NCI-H2196 (cell line): Measurements from ENCODE around the gene APOBEC3G.
"Not testable (repeated sequence)": the region's sequence is repeated elsewhere in the genome, so short reads cannot be mapped to it uniquely, and the experiment has no call there.

Source experiments
- DNase-seq: peaks from one replicate; lab custom pipeline; 2025; ENCODE audit not compliant: unreplicated experiment; lab: John Stamatoyannopoulos, UW

The APOBEC3G gene

GRCh38 chr22:39066442-39067276 lies 10.4 kb upstream of the APOBEC3G start:
- not testable (repeated sequence) for DNase-seq

DNA sequence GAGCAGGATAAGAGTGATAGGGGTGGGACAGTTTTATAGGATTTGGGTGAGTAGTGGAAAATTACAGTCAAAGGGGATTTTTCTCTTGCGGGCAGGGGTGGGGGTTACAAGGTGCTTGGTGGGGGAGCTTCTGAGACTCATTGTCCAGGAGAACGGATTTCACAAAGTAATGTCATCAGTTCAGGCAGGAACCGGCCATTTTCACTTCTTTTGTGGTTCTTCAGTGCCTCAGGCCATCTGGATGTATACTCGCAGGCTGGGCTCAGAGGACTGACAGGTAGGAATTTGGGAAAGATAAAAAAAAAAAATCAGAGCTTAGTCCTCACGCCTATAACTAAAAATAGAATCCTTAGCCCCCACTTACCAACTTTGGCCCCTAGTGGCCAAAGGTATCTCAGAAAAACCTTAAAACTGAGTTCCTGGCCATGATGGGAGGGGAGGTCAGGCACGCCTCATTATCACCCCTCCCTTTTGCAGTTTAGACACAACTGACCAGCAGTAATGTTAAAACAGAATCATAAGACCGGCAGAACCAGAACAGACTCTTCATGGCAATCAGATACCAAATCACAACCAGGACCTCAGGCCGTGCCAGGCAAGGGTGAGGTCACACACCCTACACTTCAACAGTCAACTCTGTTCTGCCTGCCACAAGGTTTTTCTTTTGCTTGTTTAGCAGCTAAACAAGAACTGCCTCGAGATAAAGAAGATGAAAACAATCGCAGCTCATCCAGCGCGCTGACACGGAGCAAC lies 8.9 kb upstream of the APOBEC3G start:
- no peak for DNase-seq

DNA sequence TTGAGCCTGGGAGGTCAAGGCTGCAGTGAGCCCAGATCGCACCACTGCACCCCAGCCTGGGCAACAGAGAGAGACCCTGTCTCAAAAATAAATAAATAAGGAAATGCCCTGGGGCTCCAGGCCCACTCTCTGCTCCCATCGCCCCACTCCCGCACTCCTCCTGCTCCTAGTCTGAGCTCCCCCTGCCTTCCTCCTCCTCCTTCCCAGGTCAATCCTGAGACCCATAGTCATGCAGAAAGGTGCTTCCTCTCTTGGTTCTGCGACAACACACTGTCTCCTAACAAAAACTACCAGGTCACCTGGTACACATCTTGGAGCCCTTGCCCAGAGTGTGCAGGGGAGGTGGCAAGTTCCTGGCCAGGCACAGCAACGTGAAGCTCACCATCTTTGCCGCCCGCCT lies 6.9 kb upstream of the APOBEC3G start:
- DNase-seq = no peak

DNA sequence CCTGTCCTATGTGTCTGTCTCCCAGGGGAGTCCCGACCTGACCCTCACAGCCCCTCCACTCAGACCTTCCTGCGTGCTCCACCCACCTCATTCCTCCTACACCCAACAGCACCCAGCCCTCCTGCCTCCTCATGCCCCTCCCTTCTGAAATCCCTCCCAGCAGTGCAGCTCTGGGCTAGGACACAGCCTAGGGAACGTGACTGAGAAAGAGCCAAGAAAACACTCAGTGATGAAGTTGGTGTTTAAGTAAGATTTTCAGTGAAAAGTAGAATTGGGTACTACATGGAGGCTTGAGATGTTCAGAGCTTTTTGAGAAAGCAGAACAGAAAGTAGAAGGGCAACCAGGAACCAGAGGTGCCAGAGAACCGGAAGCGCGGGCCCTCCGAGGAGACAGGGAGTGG lies 4.5 kb upstream of the APOBEC3G start:
- DNase-seq = not testable (repeated sequence)

- no peak for DNase-seq
Measured at GRCh38 chr22:39073981-39074380, 3.1 kb upstream of the APOBEC3G start.

- not testable (repeated sequence) for DNase-seq
Measured at GRCh38 chr22:39076155-39077025, 685 bp upstream of the APOBEC3G start.

- DNase-seq = not testable (repeated sequence)
Measured at GRCh38 chr22:39077912-39078311, 837 bp downstream of the APOBEC3G start.

GRCh38 chr22:39078329-39078728 lies 1.3 kb downstream of the APOBEC3G start:
- no peak for DNase-seq

GRCh38 chr22:39079054-39079637 lies 2.1 kb downstream of the APOBEC3G start:
- not testable (repeated sequence) for DNase-seq

DNA sequence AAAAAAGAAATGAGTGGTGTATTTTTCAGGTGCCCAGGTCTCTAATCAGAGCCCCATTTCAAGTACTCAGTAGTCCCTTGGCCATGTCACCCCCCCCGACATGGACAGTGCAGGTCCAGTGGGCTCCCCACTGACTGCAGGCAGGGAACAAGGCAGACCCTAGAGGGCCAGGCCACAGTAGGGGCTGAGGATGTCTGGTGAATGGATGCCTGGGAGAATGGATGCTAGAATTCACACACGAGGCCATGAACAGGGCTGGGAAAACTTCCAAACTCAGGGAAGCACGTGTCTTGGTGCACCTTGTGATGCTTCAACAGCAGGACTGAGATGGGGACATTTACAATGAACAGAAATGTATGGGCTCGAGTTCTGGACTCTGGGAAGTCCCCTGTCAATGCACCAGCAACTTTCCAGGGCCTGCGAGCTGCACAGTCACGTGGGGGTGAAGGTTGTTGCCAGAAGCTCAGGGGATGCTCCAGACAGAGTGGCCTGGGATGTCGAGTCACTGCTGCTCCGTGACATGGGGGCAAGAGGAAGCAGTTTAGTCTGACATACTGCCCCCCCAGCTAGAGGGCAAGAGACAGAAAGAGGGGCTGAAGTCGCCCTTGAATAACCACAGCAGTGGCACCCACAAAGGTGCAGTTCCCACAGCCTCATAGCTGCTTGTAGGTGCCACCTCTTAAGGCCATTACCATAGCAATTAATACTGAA lies 3.1 kb downstream of the APOBEC3G start:
- DNase-seq = no peak

DNA sequence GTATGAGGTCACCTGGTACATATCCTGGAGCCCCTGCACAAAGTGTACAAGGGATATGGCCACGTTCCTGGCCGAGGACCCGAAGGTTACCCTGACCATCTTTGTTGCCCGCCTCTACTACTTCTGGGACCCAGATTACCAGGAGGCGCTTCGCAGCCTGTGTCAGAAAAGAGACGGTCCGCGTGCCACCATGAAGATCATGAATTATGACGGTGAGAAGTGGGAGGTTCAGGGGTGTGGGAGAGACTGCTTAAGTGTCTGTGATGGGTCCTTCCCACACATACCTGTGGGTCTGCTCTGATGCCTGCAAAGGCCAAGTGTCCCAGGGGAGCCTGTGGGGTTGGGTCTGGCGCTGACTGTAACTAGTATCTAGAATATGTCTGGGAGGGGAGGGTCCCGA lies 3.9 kb downstream of the APOBEC3G start:
- no peak for DNase-seq

- no peak for DNase-seq
Measured at GRCh38 chr22:39081598-39081997, 4.5 kb downstream of the APOBEC3G start.

DNA sequence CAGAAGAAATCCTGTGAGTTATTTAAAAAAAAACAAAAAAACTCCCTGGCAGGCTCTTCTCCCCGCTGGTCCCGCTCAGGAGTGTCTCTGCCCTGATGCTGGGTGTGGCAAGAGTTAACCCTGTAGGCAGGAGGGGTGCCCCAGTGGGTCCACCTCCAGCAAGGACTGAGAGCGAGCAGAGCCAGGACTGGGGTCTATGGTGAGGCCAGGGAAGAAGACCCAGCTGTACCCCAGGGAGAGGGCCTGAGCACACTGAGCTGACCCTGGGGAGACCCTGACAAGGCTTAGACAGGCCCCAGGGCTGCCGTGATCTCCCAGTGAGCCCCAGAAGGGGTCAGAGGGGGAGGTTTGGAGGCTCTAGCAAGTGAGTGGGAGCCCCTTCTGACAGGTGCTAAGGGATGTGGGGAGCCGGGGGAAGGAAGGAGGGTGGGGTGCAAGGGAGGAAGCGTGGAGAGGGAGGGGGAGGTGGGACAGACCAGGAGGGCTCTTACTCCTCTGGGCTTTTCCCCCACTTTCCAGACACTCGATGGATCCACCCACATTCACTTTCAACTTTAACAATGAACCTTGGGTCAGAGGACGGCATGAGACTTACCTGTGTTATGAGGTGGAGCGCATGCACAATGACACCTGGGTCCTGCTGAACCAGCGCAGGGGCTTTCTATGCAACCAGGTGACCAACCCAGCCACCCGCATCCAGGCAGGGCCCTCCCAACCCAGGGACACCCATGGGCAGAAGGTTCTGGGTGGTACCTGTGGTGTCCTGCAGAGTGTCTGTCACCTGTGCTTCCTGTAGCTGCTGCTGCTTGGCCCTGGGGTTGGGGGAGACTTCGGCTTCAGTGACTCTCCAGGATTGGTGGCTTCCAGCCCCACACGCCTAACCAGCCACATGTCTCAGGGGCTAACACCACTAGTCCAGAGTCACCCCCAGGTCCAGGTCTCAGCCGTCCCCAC lies 6.4 kb downstream of the APOBEC3G start:
- DNase-seq = no peak

DNA sequence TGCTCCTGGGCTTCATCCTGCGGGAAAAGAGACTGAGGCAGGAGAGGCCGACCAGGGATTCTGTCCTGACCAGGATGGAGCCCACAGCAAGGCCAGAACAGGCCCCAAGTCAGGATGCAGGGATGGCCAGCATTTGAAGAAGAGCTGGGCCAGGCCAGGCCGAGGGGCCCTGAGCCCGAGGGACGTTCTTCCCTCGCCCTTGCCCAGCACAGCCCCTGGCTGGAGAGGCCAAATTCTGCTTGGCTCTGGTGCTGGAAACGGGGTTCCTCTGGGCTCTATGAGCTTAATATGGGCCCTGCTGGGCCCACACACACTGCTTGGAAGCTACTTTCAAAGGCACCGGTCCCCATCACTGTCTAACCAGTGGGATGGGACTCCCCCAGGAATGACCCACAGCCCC lies 7.6 kb downstream of the APOBEC3G start:
- DNase-seq = no peak

GRCh38 chr22:39087098-39087497 lies 10.0 kb downstream of the APOBEC3G start:
- no peak for DNase-seq

DNA sequence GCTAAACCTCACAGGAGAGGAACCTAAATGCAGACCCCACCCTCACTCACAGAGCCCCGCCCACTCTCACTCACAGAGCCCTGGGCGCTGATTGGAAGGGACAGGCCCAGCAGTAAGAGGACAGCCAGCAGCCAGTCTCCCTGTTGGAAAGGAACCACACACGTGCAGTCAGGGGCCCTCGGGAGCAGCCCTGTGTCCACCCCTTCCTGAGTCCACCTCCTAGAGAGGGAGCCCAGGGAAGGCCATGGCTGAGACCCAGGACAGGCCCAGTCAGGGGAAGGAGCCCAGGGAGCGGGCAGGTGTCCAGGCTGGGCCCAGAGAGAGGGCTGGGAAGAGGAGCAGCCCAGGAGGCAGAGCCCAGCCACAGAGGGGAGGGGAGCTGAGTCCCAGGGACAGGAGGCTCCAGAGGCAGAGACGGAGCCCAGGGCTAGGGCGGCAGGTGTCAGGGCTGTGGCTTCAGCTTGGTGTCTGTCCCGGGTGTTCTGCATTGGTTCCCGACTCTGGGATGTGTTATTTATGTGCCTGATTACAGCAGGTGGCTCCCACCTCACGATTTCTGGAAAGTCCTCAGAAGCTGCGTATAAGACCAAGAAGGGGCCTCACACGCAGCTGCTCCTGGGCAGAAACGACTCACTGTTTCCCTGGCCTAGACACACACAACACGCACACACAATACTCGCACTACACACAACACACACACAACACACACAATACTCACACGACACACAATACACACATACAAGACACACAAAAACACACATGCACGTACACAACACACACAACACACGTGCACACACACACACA lies 11.0 kb downstream of the APOBEC3G start:
- DNase-seq = peak; percentile 14

- DNase-seq = no peak
Measured at GRCh38 chr22:39088685-39089032, 11.6 kb downstream of the APOBEC3G start.

GRCh38 chr22:39089928-39090327 lies 12.9 kb downstream of the APOBEC3G start:
- DNase-seq = no peak
